ENCODE data around the gene LRRC15. TPM values are rescaled to one million over a fixed set of nuclear protein-coding genes. Genes with fewer than 3 reads are reported as not detected.

The LRRC15 gene
- total RNA-seq, 4 donors from 2014 or later: 5.6 to 23.7 (median 9.6) TPM; not detected in 1

GRCh38 chr3:194365526-194365925, 4.0 kb downstream of the LRRC15 start:
- no peak overlapping the region for H3K4me3 ChIP-seq
- no peak overlapping the region for H3K27ac ChIP-seq
- H3K9me3 ChIP-seq: no peaks in the 10 kb centered on the region
- peaks cover 12% of the 10 kb centered on the region for H3K27me3 ChIP-seq
- H3K36me3 ChIP-seq: no peaks in the 10 kb centered on the region
- no peaks in the 10 kb centered on the region for H3K4me1 ChIP-seq
- DNase-seq (ENCODE audit: low spot score in 2 of 2): no peak
- TF ChIP-seq EP300 (IDR thresholded peaks at IDR 0.05): no peak
- no peak for TF ChIP-seq POLR2A (IDR thresholded peaks at IDR 0.05)
- 98% methylated on average over 6 of the region's 6 CpGs for WGBS

GRCh38 chr3:194364652-194365434, 4.7 kb downstream of the LRRC15 start:
- H3K4me1 ChIP-seq: no peaks in the 10 kb centered on the region
- WGBS: 65% methylated on average over 12 of the region's 20 CpGs
- no peak for DNase-seq (ENCODE audit: low spot score in 2 of 2)
- H3K27me3 ChIP-seq: peaks cover 12% of the 10 kb centered on the region
- TF ChIP-seq CTCF (IDR thresholded peaks at IDR 0.05) (no peak), EP300 (IDR thresholded peaks at IDR 0.05) (no peak), POLR2AphosphoS5 (IDR thresholded peaks at IDR 0.05) (no peak), POLR2A (IDR thresholded peaks at IDR 0.05) (no peak)
- no peaks in the 10 kb centered on the region for H3K9me3 ChIP-seq
- no peak overlapping the region for H3K27ac ChIP-seq
- H3K36me3 ChIP-seq: no peaks in the 10 kb centered on the region
- no peak overlapping the region for H3K4me3 ChIP-seq

GRCh38 chr3:194364314-194364651, 5.3 kb downstream of the LRRC15 start:
- Histone ChIP-seq H3K9me3 (no peaks in the 10 kb centered on the region), H3K4me3 (no peak overlapping the region), H3K36me3 (no peaks in the 10 kb centered on the region), H3K4me1 (no peaks in the 10 kb centered on the region), H3K27me3 (peaks cover 11% of the 10 kb centered on the region), H3K27ac (no peak overlapping the region)
- 60% methylated on average over 1 of the region's 3 CpGs for WGBS
- TF ChIP-seq EP300 (IDR thresholded peaks at IDR 0.05): no peak
- no peak for TF ChIP-seq POLR2A (IDR thresholded peaks at IDR 0.05)
- no peak for TF ChIP-seq POLR2AphosphoS5 (IDR thresholded peaks at IDR 0.05)
- no peak for TF ChIP-seq CTCF (IDR thresholded peaks at IDR 0.05)
- no peak for DNase-seq (ENCODE audit: low spot score in 2 of 2)

GRCh38 chr3:194360568-194360967, 9.0 kb downstream of the LRRC15 start:
- TF ChIP-seq POLR2A (IDR thresholded peaks at IDR 0.05) (no peak), EP300 (IDR thresholded peaks at IDR 0.05) (no peak), POLR2AphosphoS5 (IDR thresholded peaks at IDR 0.05) (no peak), CTCF (IDR thresholded peaks at IDR 0.05) (no peak)
- Histone ChIP-seq H3K4me3 (no peak overlapping the region), H3K27ac (no peak overlapping the region), H3K36me3 (no peaks in the 10 kb centered on the region), H3K27me3 (no peaks in the 10 kb centered on the region), H3K4me1 (no peaks in the 10 kb centered on the region), H3K9me3 (no peaks in the 10 kb centered on the region)
- 93% methylated on average over 18 of the region's 18 CpGs for WGBS
- DNase-seq (ENCODE audit: low spot score in 2 of 2): no peak

GRCh38 chr3:194357681-194358080, 11.9 kb downstream of the LRRC15 start:
- Histone ChIP-seq H3K27me3 (no peaks in the 10 kb centered on the region), H3K9me3 (no peaks in the 10 kb centered on the region), H3K36me3 (no peaks in the 10 kb centered on the region), H3K4me3 (no peak overlapping the region), H3K4me1 (no peaks in the 10 kb centered on the region), H3K27ac (no peak overlapping the region)
- TF ChIP-seq CTCF (IDR thresholded peaks at IDR 0.05) (no peak), POLR2A (IDR thresholded peaks at IDR 0.05) (no peak), POLR2AphosphoS5 (IDR thresholded peaks at IDR 0.05) (no peak), EP300 (IDR thresholded peaks at IDR 0.05) (no peak)
- 72% methylated on average over 11 of the region's 11 CpGs for WGBS
- no peak for DNase-seq (ENCODE audit: low spot score in 2 of 2)

Measured in suprapubic skin (tissue), 4 donors.